Testis (tissue), 3 donors: ENCODE measurements around the gene MTM1. TPM values are rescaled to one million over a fixed set of nuclear protein-coding genes. Genes with fewer than 3 reads are reported as not detected.

ENCODE experiments used
- DNase-seq: peaks from one replicate; pipeline ENCODE4 v3.0.0-alpha.2; 2019
- H3K27ac ChIP-seq, 2 donors: fragments of 200-600 bp; sonication (generic); one replicate each; pipeline ENCODE4 v1.5.1; 2019
- H3K27me3 ChIP-seq: fragments of 200-600 bp; sonication (generic); one replicate; pipeline ENCODE4 v1.5.1; 2019
- H3K36me3 ChIP-seq: fragments of 200-600 bp; sonication (generic); one replicate; pipeline ENCODE4 v1.5.1; 2017; ENCODE audit warnings: low read depth; ENCODE audit errors: missing control alignments
- H3K4me1 ChIP-seq: fragments of 200-600 bp; sonication (generic); one replicate; pipeline ENCODE4 v1.5.1; 2019
- H3K4me3 ChIP-seq, 2 donors: fragments of 200-600 bp; sonication (generic); one replicate each; pipeline ENCODE4 v1.5.1; 2017 to 2019
- H3K9me3 ChIP-seq: fragments of 200-600 bp; sonication (generic); one replicate; pipeline ENCODE4 v1.5.1; 2017
- CTCF ChIP-seq, 3 experiments: fragments of 450-650 bp in 2 of 3; fragments of 200-600 bp in 1 of 3; sonication (generic) in 1 of 3; IDR thresholded peaks; one replicate each; pipeline ENCODE4 v1.5.1; 2016 to 2019; ENCODE audit warnings: antibody characterized with exemption in 3 of 3, mild to moderate bottlenecking in 2 of 3, moderate library complexity in 1 of 3
- POLR2A ChIP-seq: fragments of 450-650 bp; IDR thresholded peaks from one replicate; pipeline ENCODE4 v1.6.1; 2017; ENCODE audit warnings: antibody characterized with exemption, mild to moderate bottlenecking, moderate library complexity
- WGBS, 2 donors: methylation state at CpG; one replicate each; pipeline ENCODE4 v1.1.5; 2018; 5-methylcytosine and 5-hydroxymethylcytosine counted together
- intact Hi-C: fragments of 100-400 bp; cut with DNase I; formaldehyde crosslinking; loops from one replicate; pipeline ENCODE4 v1.15.1; 2023; ENCODE audit warnings: low total_unique reads
- polyA plus RNA-seq: library from polyadenylated mRNA; stranded (reverse); fragments of 350-450 nt; fragmentation: Illumina TruSeq; extraction: RNeasy Lipid Tissue Mini Kit (QIAGEN cat#74804); gene quantifications from one replicate; pipeline ENCODE4 v1.2.3, GENCODE V29; 2014; ENCODE audit warnings: low read depth, low replicate concordance; ENCODE audit not compliant: insufficient read depth
- total RNA-seq, 2 donors: library from RNA; depleted of rRNA; stranded (reverse); fragments of >200 nt; gene quantifications; one replicate each; pipeline ENCODE4 v1.2.3, GENCODE V29; 2016

MTM1 gene
- total and polyA plus RNA-seq, 3 donors from 2014 or later, result 20.0 to 38.5 (median 33.8) TPM

DNA sequence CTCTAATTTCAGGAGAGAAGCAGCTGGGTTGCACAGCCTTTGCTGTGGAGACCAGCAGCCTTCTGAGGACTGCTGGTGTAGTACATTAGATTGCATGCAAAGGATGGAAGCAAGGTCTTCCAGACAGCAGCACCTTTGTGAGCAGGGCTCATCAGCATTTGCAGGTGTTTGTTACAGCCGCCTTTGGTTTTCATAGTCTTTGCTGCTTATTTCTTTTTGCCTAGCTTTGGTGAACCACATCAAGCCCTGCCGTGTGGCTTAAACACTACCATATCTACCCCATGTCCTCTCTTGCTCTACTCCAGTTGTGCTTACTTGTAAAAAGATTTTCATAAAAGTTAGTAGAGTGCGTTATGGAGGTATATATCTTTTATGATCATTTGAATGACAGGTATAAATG lies 57.5 kb downstream of the MTM1 start:
- Histone ChIP-seq H3K4me3 (no peak overlapping the region), H3K4me1 (no peaks in the 10 kb centered on the region), H3K9me3 (no peaks in the 10 kb centered on the region), H3K27ac (no peak overlapping the region), H3K36me3 (no peaks in the 10 kb centered on the region), H3K27me3 (no peaks in the 10 kb centered on the region)
- 92 to 95% methylated on average over 3 of the region's 3 CpGs for WGBS, 2 donors
- TF ChIP-seq POLR2A, result no peak
- TF ChIP-seq CTCF (IDR thresholded peaks at IDR 0.05), result no peak
- intact Hi-C loops, result no loop called here
- no peak for DNase-seq

DNA sequence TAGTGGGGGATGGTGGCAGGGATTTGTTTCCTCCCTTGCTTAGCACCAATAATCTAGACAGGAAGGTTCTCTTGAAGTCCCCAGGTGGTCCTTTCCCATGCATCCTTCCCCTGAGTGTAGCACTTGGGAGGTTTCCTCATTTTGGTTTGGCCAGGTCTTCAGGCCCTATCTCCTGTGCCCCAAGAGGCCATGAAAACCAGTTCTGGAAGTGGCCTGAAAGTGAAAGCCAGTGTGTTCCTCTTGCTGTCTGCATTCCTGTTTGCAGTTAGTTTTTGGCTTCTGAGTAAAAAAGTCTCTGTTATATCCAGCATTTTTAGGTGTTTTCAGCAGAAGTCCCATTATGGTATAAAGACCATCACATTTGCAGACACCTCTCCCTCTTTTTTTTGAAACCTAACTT lies 59.5 kb downstream of the MTM1 start:
- H3K9me3 ChIP-seq, result no peaks in the 10 kb centered on the region
- intact Hi-C loops, result no loop called here
- no peaks in the 10 kb centered on the region for H3K36me3 ChIP-seq

GRCh38 chrX:150635952-150636351 lies 67.5 kb downstream of the MTM1 start:
- intact Hi-C loops, result no loop called here

More for the DNA sequence above, 59.5 kb downstream of the MTM1 start:
- Histone ChIP-seq H3K4me1 (no peaks in the 10 kb centered on the region), H3K4me3 (no peak overlapping the region), H3K27me3 (no peaks in the 10 kb centered on the region), H3K27ac (no peak overlapping the region)
- no peak for TF ChIP-seq CTCF (IDR thresholded peaks at IDR 0.05)
- no peak for TF ChIP-seq POLR2A
- no peak for DNase-seq

GRCh38 chrX:150642423-150642822 lies 74.0 kb downstream of the MTM1 start:
- intact Hi-C loops, result no loop called here
- H3K4me1 ChIP-seq, result no peaks in the 10 kb centered on the region
- DNase-seq, result no peak
- TF ChIP-seq CTCF (IDR thresholded peaks at IDR 0.05) (no peak), POLR2A (no peak)
- H3K36me3 ChIP-seq, result no peaks in the 10 kb centered on the region
- no peaks in the 10 kb centered on the region for H3K27me3 ChIP-seq
- H3K27ac ChIP-seq, result no peak overlapping the region
- 90 to 94% methylated on average over 3 of the region's 3 CpGs for WGBS, 2 donors
- no peak overlapping the region for H3K4me3 ChIP-seq
- no peaks in the 10 kb centered on the region for H3K9me3 ChIP-seq

More at GRCh38 chrX:150635952-150636351, 67.5 kb downstream of the MTM1 start:
- Histone ChIP-seq H3K4me1 (no peaks in the 10 kb centered on the region), H3K27ac (no peak overlapping the region), H3K27me3 (no peaks in the 10 kb centered on the region), H3K9me3 (no peaks in the 10 kb centered on the region), H3K36me3 (no peaks in the 10 kb centered on the region), H3K4me3 (no peak overlapping the region)
- WGBS, 2 donors, result 93 to 94% methylated on average over 2 to 3 of the region's 3 CpGs
- TF ChIP-seq CTCF (IDR thresholded peaks at IDR 0.05), result no peak
- TF ChIP-seq POLR2A, result no peak
- no peak for DNase-seq

DNA sequence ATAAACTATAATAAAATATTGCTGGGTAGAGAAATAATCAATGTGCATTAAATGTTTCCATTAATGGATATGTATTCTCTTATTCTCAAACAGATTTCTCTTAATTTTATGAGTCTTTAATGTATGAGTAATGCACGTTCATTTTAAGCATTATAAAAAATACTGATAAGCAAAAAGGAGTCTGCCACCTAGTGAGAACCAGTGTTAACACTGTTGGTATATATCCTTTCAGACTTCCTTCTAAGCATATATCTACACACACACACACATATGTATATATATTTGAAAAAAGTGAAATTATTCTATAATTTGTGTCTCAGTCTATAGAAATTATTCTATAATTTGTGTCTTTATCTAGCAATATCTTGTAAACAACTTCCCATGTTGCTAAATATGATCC lies 74.8 kb downstream of the MTM1 start:
- 37 to 42% methylated on average over 1 of the region's 1 CpG for WGBS, 2 donors

More for the DNA sequence above, 74.8 kb downstream of the MTM1 start:
- H3K4me1 ChIP-seq, result no peaks in the 10 kb centered on the region
- no peak overlapping the region for H3K4me3 ChIP-seq
- H3K36me3 ChIP-seq, result no peaks in the 10 kb centered on the region
- TF ChIP-seq POLR2A, result no peak
- no peak overlapping the region for H3K27ac ChIP-seq
- intact Hi-C loops, result no loop called here
- no peaks in the 10 kb centered on the region for H3K9me3 ChIP-seq
- no peaks in the 10 kb centered on the region for H3K27me3 ChIP-seq
- DNase-seq, result no peak
